ENCODE data around the gene NEK11.

The NEK11 gene

GRCh38 chr3:131141770-131142169 is 115.1 kb downstream of the NEK11 start:
- no peak overlapping the region for H3K9ac ChIP-seq (ENCODE audit: low read length)
- H2AFZ ChIP-seq (ENCODE audit: low read length): no peak overlapping the region
- no peak overlapping the region for H3K4me3 ChIP-seq (ENCODE audit: low read depth, low read length, poor library complexity, severe bottlenecking)
- H3K4me2 ChIP-seq (ENCODE audit: low read length): no peak overlapping the region
- H3K9me2 ChIP-seq (ENCODE audit: low read depth, low read length): no peaks in the 10 kb centered on the region; the same call in 1 of the 2 replicates
- H3K36me3 ChIP-seq (ENCODE audit: insufficient read depth, low read length): no peaks in the 10 kb centered on the region
- H3K27me3 ChIP-seq (ENCODE audit: insufficient read depth, low read length): no peaks in the 10 kb centered on the region
- H3K4me1 ChIP-seq (ENCODE audit: insufficient read depth, low read length, severe bottlenecking): no peaks in the 10 kb centered on the region
- no peak for TF ChIP-seq EZH2 (IDR thresholded peaks at IDR 0.05; ENCODE audit: borderline replicate concordance, low read length)
- TF ChIP-seq CTCF (IDR thresholded peaks at IDR 0.05; ENCODE audit: low read length): no peak
- no peaks in the 10 kb centered on the region for H3K9me3 ChIP-seq (ENCODE audit: low read length)
- no peak overlapping the region for H3K27ac ChIP-seq (ENCODE audit: low read depth, low read length, poor library complexity, severe bottlenecking)
- H3F3A ChIP-seq (ENCODE audit: insufficient read depth, low read length): no peaks in the 10 kb centered on the region
- no peaks in the 10 kb centered on the region for H3K79me2 ChIP-seq (ENCODE audit: insufficient read depth, low read length)
- H4K20me1 ChIP-seq (ENCODE audit: insufficient read depth, low read length): no peaks in the 10 kb centered on the region

GRCh38 chr3:131142580-131142979 is 115.9 kb downstream of the NEK11 start:
- no peaks in the 10 kb centered on the region for H3K4me1 ChIP-seq (ENCODE audit: insufficient read depth, low read length, severe bottlenecking)
- no peak overlapping the region for H2AFZ ChIP-seq (ENCODE audit: low read length)
- no peaks in the 10 kb centered on the region for H3K36me3 ChIP-seq (ENCODE audit: insufficient read depth, low read length)

GRCh38 chr3:131143802-131144201 is 117.1 kb downstream of the NEK11 start:
- Histone ChIP-seq H3K27ac (ENCODE audit: low read depth, low read length, poor library complexity, severe bottlenecking) (no peak overlapping the region), H3K27me3 (ENCODE audit: insufficient read depth, low read length) (no peaks in the 10 kb centered on the region), H3K4me2 (ENCODE audit: low read length) (no peak overlapping the region), H3F3A (ENCODE audit: insufficient read depth, low read length) (no peaks in the 10 kb centered on the region), H3K9ac (ENCODE audit: low read length) (no peak overlapping the region), H3K79me2 (ENCODE audit: insufficient read depth, low read length) (no peaks in the 10 kb centered on the region), H2AFZ (ENCODE audit: low read length) (no peak overlapping the region), H3K9me2 (ENCODE audit: low read depth, low read length) (no peaks in the 10 kb centered on the region; the same call in 1 of the 2 replicates), H4K20me1 (ENCODE audit: insufficient read depth, low read length) (no peaks in the 10 kb centered on the region), H3K4me3 (ENCODE audit: low read depth, low read length, poor library complexity, severe bottlenecking) (no peak overlapping the region), H3K9me3 (ENCODE audit: low read length) (no peaks in the 10 kb centered on the region), H3K36me3 (ENCODE audit: insufficient read depth, low read length) (no peaks in the 10 kb centered on the region), H3K4me1 (ENCODE audit: insufficient read depth, low read length, severe bottlenecking) (no peaks in the 10 kb centered on the region)
- TF ChIP-seq CTCF (IDR thresholded peaks at IDR 0.05; ENCODE audit: low read length) (no peak), EZH2 (IDR thresholded peaks at IDR 0.05; ENCODE audit: borderline replicate concordance, low read length) (no peak)

More at GRCh38 chr3:131142580-131142979, 115.9 kb downstream of the NEK11 start:
- no peaks in the 10 kb centered on the region for H3K79me2 ChIP-seq (ENCODE audit: insufficient read depth, low read length)
- H3K9me3 ChIP-seq (ENCODE audit: low read length): no peaks in the 10 kb centered on the region
- no peak overlapping the region for H3K4me2 ChIP-seq (ENCODE audit: low read length)
- no peaks in the 10 kb centered on the region for H3F3A ChIP-seq (ENCODE audit: insufficient read depth, low read length)
- no peak overlapping the region for H3K9ac ChIP-seq (ENCODE audit: low read length)
- H3K9me2 ChIP-seq (ENCODE audit: low read depth, low read length): no peaks in the 10 kb centered on the region; the same call in 1 of the 2 replicates
- H3K4me3 ChIP-seq (ENCODE audit: low read depth, low read length, poor library complexity, severe bottlenecking): no peak overlapping the region
- H3K27ac ChIP-seq (ENCODE audit: low read depth, low read length, poor library complexity, severe bottlenecking): no peak overlapping the region
- no peaks in the 10 kb centered on the region for H4K20me1 ChIP-seq (ENCODE audit: insufficient read depth, low read length)
- no peaks in the 10 kb centered on the region for H3K27me3 ChIP-seq (ENCODE audit: insufficient read depth, low read length)
- TF ChIP-seq CTCF (IDR thresholded peaks at IDR 0.05; ENCODE audit: low read length): no peak
- no peak for TF ChIP-seq EZH2 (IDR thresholded peaks at IDR 0.05; ENCODE audit: borderline replicate concordance, low read length)

Measured in OCI-LY1 (cell line).